Measurements from ENCODE around the gene KLC4.
"Not testable (repeated sequence)": the region's sequence is repeated elsewhere in the genome, so short reads cannot be mapped to it uniquely, and the experiment has no call there.

KLC4 gene

GRCh38 chr6:43074847-43075669 lies 15.6 kb downstream of the KLC4 start:
- no peak for DNase-seq

DNA sequence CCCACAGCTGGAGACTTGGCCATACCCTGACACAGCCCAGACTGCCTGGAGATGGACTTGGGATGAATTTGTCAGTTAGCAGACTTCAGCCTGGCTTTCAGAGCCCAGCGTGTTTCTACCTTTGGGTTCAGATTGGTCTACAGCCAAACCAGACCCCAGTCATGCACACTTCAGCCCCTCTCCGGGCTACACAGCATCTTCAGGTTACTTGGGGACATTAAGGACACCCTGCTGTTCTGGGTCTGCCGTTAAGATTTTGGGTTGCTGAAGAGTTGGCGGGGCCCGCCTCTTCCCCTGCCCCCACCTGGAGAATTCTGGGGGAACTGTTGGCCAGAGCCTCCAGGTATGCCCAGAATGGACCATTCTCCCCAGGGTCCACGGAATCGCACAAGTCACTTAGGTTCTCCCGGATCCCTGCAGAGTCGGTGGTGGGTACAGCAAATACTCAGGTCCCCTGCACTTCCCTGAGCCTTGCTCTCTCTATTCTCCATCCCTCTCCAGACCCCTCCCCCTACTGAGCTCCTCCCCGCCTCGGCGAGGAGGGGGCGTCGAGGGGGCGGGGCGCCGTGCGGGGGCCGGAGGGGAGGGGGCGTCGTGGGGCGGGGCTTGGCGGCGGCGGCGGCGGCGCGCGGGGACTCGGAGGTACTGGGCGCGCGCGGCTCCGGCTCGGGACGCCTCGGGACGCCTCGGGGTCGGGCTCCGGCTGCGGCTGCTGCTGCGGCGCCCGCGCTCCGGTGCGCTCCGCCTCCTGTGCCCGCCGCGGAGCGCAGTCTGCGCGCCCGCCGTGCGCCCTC lies 16.4 kb downstream of the KLC4 start, which contains the start of gene PTK7:
Gene PTK7, plus strand, starts transcription at position 645 of the 794 bp plus-strand sequence. CDS start 175 bp downstream, outside the sequence.
- DNase-seq = peak; percentile 24

GRCh38 chr6:43076464-43077332 lies 17.3 kb downstream of the KLC4 start:
- DNase-seq = no peak

DNA sequence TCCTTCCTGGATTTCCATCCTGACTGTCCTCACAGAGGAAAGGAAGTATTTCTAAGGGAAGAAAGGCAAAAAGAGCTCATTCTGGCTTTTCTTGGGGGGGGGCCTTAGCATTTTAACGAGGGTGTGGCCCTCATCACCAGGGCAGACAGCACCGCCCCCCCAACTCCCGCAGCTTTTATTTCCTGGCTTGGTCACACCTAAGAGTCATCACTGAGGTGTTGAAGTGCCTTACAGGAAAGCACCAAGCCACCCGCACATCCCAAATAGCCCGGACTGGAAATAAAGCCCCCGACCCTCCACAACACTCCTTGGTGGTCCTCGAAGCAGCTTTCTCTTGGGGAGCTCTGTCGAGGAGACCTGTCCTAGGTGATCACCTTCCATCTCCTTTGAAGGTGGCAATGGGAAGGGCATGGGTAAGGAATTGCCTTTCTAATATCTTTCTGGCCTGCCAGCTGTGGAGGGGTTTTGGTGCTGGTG lies 17.9 kb downstream of the KLC4 start:
- DNase-seq = no peak

DNA sequence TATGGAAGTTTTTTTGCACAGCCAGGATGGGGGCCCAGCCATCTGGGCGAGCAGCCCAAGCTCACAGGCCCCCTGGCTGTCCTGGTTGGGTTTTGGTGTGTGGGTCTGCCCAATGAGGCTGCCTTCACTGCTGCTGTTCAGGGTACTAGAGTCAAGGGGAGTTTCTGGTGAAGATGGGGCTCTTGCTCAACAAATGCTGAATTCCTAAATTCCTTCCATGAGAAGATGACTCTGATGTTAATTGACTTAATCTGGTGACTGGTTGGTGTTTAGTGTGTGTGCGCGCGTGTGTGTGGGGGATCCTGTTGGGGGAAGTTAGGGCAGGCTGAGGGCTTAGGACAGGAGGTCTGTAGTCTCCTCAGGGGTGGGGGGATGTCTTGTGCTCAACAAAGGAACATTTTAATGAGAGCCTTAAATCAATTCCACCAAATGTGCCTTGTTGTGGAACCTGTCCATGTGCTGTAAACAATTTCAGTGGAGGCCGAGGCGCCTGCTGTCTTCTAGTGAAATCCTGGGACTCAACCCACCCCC lies 18.6 kb downstream of the KLC4 start:
- DNase-seq = no peak

GRCh38 chr6:43078691-43079090 lies 19.3 kb downstream of the KLC4 start:
- DNase-seq = no peak

DNA sequence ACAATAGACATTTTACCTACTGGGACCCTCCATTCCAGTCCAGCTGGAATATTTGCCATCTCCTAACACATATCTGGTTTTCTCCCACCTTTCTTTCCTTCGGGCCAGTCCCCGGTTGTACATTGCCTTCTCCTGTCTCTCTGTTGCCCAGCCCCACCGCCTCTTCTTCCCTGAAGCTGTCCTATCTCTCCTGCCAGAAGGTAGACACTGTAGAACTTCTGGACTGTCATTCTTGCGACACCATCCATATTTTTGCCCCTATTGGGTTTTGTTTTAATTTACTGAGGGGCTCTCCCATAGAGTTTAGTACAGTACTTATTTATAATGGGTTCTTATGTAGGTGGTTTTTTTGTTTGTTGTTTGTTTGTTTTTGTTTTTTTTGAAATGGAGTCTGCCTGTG lies 21.6 kb downstream of the KLC4 start:
- DNase-seq = no peak

DNA sequence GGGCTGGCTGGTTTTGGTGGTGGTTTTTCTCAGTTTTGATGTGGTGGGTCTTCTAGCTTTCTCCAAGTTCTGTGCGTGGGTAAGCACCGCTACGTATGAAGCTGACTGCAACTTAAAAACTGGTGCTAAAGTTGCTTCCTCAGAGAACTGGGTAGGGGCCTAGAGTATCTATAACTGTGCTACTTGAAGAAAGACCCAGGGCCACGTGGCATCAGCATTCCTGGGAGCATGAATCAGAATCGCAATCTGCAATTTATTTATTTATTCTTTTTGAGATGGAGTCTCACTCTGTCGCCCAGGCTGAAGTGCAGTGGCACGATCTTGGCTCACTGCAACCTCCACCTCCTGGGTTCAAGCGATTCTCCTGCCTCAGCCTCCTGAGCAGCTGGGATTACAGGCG lies 22.5 kb downstream of the KLC4 start:
- not testable (repeated sequence) for DNase-seq

DNA sequence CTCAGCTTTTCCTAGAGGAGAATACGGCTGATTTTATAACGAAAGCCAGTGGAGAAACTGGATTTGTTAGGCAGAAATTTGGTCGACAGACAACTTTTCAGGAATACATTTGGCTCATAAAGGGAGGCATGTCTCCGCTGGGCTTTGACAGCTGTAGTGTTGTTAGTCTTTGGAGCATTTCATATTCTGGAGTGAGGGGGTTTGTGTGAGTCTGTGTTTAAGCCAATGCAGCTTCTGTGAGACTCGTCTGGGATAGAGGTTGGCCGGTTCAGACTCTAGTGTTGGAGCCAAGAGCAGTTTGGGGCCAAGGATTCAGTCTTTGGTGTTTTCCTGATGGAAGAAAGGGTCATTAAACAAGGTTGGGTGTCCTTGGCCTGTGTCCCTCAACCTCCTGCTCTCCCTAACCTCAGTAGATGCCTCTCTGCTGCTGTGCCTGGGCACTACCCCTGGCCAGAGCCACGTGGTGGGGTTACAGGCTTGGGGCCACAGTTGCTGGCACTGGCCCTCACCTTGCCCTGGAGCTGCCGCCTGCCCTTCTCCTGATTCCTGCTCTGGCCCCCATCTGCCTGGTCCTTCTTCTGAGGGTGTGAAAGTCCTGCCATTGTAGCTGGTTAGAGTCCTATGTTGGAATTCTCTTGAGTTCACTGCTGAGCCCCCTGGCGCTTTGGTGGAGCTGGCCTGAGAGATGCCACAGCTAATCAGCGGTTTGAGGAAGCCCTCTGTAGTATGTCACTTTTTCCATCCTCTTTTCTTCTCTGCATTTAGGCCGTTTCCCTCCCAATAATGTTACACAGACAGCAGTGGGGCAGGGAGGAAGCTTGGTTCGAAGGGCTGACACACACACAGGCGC lies 23.6 kb downstream of the KLC4 start:
- DNase-seq = no peak

GRCh38 chr6:43086022-43086658 lies 26.7 kb downstream of the KLC4 start:
- DNase-seq = no peak

DNA sequence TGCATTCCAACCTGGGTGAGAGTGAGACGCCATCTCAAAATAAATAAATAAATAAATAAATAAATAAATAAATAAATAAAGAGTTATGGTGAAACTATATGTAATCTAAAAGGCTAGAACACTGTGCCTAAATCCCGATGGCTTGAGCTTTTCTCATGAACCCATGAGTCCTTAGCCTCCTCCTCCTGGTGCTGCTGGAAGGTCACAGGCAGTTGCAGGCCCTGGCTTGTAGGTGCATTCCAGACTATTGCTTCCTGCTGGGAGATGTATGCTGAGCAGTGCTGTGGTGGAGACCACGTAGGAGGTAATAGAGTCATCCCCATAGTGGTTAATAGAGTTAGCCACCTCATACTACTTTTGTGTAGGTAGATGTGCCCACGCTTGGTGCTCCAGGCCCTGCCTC lies 29.2 kb downstream of the KLC4 start:
- DNase-seq = no peak

- no peak for DNase-seq
Measured at GRCh38 chr6:43089467-43089866, 30.0 kb downstream of the KLC4 start.

- DNase-seq = no peak
Measured at GRCh38 chr6:43089874-43090558, 30.6 kb downstream of the KLC4 start.

GRCh38 chr6:43090559-43090956 lies 31.1 kb downstream of the KLC4 start:
- no peak for DNase-seq

GRCh38 chr6:43091020-43091419 lies 31.6 kb downstream of the KLC4 start:
- no peak for DNase-seq

DNA sequence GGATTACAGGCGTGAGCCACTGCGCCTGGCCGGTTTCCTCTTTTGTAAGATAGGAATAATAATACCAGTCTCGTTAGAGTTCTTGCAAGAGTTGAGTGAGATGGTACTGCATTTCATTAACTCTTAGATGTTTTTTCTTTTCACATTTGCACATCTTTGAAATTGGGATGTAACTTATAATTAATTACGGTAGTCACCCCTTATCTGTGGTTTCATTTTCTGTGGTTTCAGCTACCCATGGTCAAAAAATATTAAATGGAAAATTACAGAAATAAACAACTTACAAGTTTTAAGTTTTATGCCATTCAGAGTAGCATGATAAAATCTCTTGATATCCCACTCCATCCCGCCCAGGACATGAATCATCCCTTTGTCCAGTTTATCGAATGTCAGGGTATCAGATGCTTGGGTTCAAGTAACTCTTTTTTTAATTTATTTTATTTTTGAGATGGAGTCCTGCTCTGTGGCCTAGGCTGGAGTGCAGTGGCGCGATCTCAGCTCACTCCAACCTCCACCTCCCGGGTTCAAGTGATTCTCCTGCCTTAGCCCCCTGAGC lies 32.1 kb downstream of the KLC4 start:
- no peak for DNase-seq

DNA sequence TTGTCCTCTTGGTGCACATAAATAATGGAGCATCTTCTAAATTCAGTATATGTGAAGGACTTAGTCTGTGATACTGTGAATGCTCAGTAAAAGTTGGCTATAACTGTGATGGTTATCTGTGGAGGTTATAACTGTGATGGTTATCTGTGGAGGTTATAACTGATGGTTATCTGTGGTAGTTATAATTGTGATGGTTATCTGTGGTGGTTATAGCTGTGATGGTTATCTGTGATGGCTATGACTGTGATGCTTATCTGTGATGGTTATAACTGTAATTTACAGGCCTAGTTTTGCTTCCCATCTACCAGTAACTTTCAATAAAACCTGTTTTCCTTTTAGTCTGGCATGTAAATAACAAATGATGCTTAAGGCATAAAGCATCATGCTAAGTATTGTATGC lies 33.2 kb downstream of the KLC4 start:
- DNase-seq = no peak

GRCh38 chr6:43093436-43094289 lies 34.2 kb downstream of the KLC4 start:
- no peak for DNase-seq

DNA sequence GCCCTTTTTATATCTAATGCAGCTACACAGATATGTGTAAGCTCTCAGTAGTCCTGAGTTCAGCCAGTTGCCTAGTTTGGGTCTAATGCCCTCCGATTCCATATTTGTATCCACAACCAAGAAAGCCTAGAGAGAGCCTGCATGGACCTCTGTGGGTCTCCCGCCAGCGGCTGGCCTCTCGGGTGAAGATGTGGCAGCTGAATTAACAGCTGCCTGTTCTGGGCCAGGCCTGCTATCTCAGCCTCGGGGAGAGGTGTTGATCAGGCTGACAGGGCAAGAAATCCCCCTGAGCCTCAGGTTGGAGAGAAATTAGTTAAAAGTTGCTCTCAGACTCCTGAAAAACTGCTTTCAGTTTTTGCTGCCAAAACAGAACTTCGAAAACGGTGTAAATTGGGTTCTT lies 36.5 kb downstream of the KLC4 start:
- no peak for DNase-seq
